Erythroblast (primary cell): Measurements from ENCODE around the gene LY6G5C.

ENCODE experiments used
- DNase-seq, 2 experiments: peaks; one replicate each; lab custom pipeline; 2025; lab: John Stamatoyannopoulos, UW
- GATA1 ChIP-seq: IDR thresholded peaks from 2 replicates; pipeline ENCODE4 v1.6.1; 2011; ENCODE audit warnings: low read depth, mild to moderate bottlenecking, control low read depth, low read length, moderate library complexity
- POLR2A ChIP-seq: IDR thresholded peaks from 2 replicates; pipeline ENCODE4 v1.6.1; 2011; ENCODE audit warnings: mild to moderate bottlenecking, low read length

LY6G5C gene

DNA sequence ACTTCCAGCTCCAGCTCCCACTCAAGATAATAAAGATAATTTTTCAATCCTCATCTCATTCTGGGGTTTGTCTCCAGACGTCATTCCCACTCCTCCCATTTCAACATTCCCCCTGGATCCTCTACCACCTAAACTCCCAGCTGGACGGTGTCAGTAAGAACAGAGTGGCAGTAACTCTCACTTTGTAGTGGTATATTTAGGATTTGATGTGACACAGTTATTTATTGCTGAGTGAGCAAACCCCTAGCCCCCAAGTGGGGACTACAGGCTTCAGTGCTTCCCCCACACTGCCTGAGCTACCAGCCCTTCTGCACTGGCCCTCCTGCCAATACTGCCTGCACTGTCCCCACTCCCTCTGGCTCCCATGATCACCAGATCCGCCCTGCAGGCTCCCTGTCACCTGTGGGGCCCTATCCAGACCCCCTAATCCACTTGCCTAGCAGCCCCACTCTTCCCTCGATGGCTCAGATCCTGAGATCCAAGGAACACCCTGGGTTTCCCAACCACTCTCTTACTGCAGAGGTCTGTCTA is 22.6 kb downstream of the LY6G5C start:
- no peak for DNase-seq
- no peak for TF ChIP-seq GATA1
- TF ChIP-seq POLR2A, result no peak

DNA sequence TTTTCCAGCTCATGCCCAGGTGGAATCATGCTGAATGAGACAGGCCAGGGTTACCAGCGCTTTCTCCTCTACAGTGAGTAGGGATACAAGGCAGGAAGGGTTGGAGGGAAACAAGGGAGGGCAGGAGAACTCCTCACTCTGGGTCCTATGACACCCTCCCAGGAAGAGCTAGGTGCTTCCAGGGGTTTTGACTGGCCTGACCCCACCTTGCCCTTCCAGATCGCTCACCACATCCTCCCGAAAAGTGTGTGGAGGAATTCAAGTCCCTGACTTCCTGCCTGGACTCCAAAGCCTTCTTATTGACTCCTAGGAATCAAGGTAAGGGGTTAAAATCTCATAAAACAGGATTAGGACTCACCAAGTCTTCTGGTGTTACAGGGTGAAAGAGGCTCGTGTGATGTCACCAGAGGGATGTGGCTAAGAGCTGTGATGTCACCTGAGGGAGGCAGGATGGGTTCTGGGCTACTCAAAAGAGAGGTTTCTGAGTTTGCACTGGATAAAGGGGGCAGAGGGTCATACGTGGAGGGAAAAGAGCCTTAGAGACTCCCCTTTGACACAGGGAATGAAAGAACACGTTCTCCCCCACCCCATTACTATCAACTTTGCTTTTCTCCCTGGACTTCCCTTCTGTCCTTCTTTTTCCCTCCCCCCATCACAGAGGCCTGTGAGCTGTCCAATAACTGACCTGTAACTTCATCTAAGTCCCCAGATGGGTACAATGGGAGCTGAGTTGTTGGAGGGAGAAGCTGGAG is 23.3 kb downstream of the LY6G5C start:
- peak; percentile 27 to 60 for DNase-seq

DNA sequence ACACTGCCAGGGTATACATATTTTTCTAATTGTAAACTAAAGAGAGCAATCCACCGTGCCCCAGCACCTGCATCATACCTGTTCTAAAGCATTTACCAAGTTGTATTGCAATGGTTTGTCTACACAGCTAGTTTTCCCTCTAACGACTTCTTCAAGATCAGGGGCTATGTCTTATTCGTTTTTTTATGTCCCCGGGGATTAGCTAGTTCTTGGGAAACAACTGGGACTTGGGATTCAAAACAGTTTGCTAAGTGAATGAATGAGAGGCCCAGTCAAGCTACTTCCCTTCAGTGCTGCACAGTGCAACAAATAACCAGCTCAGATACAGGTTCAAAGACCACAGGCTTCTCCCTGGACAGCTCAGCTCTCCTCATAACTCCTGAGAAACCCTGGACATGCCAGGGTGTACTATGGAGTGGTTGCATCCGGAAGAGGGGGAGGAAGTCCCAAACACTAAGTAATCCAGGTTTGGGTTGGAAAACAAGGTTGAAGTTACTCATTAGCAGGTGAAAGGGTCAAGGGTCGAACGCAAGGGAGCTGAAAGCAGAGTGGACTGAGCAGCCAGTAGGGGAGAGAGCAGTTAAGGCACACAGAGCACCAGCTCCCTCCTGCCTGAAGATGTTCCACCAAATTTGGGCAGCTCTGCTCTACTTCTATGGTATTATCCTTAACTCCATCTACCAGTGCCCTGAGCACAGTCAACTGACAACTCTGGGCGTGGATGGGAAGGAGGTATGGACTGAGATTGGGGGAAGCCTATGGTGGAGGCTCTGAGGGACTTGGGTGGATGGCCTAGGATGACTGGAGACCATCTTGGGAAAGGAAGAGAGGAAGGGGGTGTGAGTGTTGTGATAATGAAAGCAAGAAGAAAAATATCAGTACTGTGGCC is 25.3 kb downstream of the LY6G5C start, which contains the start of gene APOM:
APOM (plus strand) TSS at position 546 of the 889 bp plus-strand sequence; CDS start at position 619, 73 bp downstream.
- no peak for TF ChIP-seq GATA1

More for the DNA sequence above, 23.3 kb downstream of the LY6G5C start:
- TF ChIP-seq GATA1 (no peak), POLR2A (no peak)

DNA sequence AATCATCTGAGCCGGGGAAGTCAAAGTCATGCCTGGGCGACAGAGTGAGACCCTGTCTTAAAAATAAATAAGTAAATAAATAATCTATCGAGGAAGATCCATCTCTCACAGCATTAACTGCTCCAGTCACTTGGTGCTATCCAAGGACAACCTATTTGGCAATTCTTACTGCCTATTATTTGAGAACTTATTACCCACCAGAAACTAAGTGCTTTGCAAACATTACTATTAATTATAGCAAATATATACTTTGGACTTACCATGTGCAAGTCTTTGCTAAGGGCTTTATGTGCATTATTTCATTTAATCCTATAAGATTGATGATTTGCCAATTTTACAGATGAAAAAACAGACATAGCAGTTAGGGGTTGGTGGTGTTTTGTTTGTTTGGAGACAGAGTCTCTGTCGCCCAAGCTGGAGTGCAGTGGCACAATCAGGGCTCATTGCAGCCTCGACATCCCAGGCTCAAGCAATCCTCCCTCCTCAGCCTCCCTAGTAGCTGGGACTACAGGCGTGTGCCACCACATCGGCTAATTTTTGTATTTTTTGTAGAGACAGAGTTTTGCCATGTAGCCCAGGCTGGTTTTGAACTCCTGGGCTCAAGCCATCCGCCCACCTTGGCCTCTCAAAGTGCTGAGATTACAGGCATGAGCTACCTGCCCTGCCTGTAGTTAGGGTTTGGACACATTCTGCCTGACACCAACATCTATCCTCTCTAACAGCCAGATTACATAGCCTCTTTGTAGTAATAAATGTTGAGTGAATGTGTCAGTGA is 26.1 kb downstream of the LY6G5C start:
- no peak for DNase-seq
- TF ChIP-seq GATA1, result no peak
- no peak for TF ChIP-seq POLR2A

More for the DNA sequence above, 25.3 kb downstream of the LY6G5C start, which contains the start of gene APOM:
- DNase-seq, result no peak

DNA sequence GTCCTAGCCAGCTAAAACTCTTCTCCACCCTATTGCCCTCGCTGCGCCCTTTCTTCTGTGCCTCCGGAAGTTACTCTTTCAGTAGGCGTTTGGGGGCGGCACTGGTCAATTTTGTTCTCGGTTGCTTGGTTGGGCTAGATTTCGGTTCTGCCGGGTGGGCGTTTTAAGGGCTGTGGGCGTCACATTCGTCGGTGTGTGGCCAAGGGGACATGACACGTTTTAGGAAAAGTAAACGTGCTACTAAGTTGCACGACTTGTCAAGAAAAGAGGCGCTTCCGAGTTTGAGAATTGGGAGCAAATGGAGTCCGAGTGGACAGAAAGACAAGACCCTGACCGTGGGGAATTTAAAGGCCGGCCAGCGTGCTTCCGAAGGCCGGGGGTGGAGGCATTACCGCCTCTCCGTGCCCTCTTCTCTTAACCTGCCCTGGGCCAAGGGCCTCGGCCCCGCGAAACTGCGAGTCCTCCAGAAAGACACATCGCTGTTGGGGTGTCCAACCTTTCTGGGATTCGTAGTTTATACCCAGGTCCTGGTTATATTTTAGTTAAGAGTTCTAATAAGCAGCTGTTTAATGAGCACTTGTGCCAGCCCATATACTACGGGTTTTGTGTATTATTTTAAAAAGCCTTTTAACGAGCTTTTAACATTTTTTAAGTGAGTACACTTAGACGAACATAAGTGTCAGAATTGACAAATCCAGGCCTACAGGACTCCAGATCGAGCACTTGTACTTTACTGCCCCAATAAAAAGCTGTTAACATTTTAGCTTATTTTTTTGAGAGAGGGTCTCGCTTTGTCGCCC is 27.7 kb downstream of the LY6G5C start:
- TF ChIP-seq POLR2A (peak; percentile 52), GATA1 (no peak)
- DNase-seq, result peak in 1 of 2 experiments; percentile 98

DNA sequence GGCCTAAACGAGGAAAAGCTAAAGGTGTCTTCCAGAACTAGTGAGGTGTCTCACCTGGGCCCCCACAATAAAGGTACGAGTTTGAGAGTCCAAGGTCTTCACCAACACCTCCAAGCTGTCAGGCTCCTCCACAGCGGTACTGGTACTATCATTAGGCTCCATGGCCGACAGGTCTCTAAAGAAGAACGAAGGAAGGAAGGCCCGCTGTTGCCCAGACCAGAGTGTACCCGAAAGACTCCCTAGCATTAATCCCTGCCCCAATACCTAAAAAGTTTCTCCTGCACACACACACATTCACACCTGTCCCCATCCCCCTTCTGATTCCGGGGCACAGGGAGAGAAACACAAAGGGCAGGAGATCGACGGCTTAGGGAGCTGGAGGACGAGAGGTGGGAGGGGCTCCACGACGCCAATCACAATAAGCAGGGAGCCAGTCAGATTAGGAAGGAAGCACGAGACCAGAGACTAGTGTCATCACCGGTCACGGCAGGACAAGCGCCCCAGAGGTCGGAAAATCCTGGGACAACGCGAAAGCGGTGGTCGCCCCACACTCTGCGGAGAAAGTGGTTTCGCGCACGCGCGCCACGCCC is 29.2 kb downstream of the LY6G5C start:
- peak; percentile 88 to 92 for DNase-seq
- TF ChIP-seq GATA1, result no peak
- no peak for TF ChIP-seq POLR2A

DNA sequence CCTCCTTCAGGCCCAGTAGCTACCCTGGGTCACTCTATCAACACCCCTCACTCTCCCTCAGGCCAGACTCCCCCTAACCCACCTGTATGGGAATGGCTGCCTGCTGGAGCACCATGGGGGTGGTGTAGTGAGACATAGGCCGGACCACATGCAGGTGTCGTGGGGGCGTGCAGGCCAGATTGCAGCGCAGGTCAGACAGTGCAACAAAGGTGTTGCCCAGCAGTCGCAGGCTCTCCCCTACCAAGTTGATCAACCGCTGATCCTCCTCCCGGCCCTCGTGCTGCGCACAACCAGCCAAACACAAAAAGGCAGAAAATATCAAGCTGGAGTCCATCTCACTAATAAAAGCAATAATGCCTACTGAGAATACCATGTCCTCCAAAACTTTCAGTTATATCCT is 35.5 kb downstream of the LY6G5C start:
- DNase-seq, result no peak

DNA sequence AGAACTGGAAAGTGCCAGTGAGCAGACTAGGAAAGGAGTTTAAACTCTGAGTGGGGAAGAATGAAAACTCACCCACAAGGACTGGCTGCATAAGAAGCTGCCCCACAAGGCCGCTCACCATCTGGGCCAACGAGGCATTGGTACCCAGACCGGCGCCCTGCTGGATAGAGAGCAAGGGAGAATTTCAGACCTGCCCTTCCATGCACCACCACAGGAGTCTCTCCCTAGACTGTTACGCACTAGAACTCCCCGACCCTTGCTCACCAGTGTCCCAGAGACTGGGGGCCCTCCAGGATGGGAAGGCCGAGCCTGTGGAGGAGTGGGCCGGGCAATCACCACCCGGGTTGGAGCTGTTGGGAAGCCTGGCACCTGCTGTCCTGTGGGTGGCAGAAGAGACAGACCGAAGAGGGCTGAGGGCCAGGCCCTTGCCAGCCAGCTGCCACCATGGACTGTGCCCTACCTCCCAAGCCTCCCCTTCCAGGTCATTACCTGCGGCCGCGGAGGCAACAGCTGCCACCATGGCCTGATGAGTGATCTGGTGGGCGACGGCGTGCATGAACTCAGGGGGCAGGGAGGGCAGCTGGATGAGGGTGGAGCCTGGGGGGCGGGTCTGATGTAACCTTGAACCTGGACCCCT is 36.9 kb downstream of the LY6G5C start:
- no peak for DNase-seq
- TF ChIP-seq POLR2A (no peak), GATA1 (no peak)

More for the DNA sequence above, 35.5 kb downstream of the LY6G5C start:
- TF ChIP-seq POLR2A, result no peak
- TF ChIP-seq GATA1, result no peak

DNA sequence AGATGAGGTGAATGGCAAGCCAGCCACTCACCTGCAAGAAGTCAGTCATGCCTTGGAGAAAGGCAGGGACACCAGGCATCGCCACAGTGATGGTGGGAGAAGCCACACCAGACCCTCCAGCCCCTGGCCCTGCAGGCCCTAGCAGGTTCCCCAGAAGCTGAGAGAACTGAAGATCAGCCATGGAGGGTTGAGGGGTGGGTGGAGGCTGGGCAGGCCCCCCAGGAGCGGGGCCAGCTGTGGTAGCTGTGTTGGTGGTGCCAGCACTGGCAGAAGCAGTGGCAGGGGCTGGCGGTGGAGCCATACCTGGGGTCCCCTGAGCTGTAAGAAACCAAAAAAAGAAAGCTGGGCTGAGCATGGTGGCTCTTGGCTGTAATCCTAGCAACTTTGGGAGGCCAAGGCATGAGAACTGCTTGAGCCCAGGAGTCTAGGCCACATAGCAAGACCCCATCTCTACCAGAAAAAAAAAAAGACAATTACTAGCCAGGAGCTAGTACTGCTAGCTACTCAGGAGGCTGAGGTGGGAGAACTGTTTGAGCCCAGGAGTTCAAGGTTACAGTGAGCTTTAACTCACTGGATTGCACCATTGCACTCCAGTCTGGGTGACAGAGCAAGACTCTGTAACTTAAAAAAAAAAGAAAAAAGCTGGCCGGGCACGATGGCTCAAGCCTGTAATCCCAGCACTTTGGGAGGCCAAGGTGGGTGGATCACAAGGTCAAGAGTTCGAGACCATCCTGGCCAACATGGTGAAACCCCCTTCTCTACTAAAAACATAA is 37.9 kb downstream of the LY6G5C start:
- no peak for TF ChIP-seq POLR2A
- no peak for TF ChIP-seq GATA1
- DNase-seq, result no peak

DNA sequence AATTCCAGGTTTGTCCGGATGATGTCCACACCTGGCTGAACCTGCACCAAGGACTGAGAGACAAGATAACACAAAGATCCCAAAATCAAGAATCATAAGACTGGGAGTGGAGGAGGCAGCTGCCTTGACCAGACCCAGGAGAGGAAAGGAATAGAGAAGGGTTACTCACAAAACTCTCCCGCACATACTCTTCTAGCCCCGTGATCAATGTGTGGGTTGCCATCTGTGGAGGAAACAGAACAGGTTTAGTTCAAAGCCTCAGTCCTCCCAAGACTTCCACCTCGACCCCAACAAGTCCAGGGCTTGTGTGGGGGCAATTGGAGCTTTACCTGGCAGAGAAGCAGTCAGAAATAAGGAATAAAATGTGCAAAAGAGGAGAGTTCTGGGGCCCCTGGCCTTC is 39.5 kb downstream of the LY6G5C start:
- TF ChIP-seq GATA1 (no peak), POLR2A (no peak)

DNA sequence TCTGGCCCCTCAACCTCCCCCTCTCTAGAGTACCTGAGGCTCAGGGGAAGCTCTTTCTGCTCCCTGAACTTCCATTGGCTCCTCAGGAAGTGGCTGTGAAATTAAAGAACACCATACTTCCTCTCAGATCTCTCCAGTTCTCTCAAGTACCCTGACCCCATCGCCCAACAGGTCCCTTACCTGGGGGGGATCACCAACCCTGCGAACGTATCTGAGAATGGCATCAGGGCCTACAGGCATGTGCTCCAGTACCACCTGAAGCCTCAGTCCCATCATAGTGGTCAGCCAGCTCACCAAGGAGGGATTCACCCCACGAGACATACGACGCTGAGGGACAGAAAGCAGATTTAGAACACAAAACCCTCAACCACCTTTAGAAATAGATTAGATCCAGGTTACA is 40.3 kb downstream of the LY6G5C start:
- no peak for TF ChIP-seq POLR2A
- no peak for TF ChIP-seq GATA1
- no peak for DNase-seq

More for the DNA sequence above, 39.5 kb downstream of the LY6G5C start:
- DNase-seq, result no peak
